Inflammatory macrophage (primary cell): ENCODE results near the gene CFAP74.

ENCODE experiments used
- DNase-seq, 2 donors: peaks; one replicate each; pipeline ENCODE4 v3.0.0-alpha.2; 2020 to 2022

The CFAP74 gene

GRCh38 chr1:1967879-1968278 is 35.7 kb downstream of the CFAP74 start:
- DNase-seq, result no peak

GRCh38 chr1:1967151-1967550 is 36.4 kb downstream of the CFAP74 start:
- no peak for DNase-seq

GRCh38 chr1:1966071-1966740 is 37.4 kb downstream of the CFAP74 start:
- peak; percentile 2 to 28 for DNase-seq

- no peak for DNase-seq
Measured at GRCh38 chr1:1965546-1965945, 38.0 kb downstream of the CFAP74 start.

GRCh38 chr1:1964811-1965210 is 38.8 kb downstream of the CFAP74 start:
- no peak for DNase-seq

- no peak for DNase-seq
Measured at GRCh38 chr1:1963570-1963969, 40.0 kb downstream of the CFAP74 start.

DNA sequence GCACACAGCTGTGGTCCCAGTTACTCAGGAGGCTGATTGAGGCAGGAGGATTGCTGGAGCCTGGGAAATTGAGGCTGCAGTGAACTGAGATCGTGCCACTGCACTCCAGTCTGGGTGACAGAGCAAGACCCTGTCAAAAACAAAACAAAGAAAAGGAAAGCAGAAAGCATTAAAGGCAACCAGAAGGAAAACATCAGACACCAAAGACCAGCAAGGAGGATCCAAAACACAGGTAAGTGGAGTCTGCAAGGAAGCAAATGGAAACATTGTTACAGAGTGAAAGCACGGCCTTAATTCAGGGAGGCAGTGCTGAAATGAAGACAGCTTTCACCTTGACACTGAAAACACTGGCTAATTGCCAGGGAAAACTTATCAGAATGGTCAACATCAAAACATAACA is 40.8 kb downstream of the CFAP74 start:
- DNase-seq, result no peak

GRCh38 chr1:1960480-1961196 is 42.9 kb downstream of the CFAP74 start:
- no peak for DNase-seq

GRCh38 chr1:1959840-1960479 is 43.6 kb downstream of the CFAP74 start:
- DNase-seq, result peak; percentile 66

DNA sequence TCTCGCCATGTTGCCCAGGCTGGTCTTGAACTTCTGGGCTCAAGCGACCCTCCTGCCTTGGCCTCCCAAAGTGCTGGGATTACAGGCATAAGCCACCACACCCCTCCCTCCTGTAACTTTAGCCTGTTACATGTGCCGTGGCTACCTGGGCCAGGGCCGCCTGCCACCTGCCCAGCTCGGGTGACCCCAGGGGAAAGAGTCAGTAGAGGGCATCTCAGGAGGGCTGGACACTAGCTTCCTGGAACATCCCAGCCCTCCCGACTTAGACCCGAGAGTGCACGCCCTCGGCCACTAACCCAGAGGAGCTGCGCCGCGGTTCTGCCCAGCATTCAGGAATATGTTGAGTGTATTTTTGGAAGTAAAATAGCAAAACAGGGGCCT is 44.1 kb downstream of the CFAP74 start:
- no peak for DNase-seq

DNA sequence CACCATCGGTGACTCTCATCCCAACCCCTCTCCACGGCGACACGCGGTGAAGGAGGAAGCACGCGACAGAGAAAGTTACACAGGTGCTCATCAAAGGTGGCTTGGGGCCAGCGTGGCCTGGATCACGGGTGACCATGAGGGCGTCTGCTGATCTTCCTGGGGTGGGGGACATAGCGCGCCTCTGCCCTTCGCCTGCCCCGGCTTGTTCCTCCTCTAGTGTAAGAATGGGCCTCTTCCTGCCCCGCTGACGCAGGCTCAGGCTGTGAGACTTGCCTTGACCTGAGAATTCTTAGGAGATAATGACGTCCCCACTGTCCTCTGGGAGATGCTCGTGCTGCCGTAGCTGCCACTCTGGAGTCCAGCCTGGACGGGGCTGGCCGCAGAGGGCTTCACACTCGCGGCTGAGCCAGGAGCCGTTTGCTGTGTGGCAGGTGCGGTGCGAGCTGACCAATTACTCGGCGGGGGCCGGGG is 45.5 kb downstream of the CFAP74 start:
- DNase-seq, result no peak

- DNase-seq, result no peak
Measured at GRCh38 chr1:1957533-1957961, 46.0 kb downstream of the CFAP74 start.

GRCh38 chr1:1956586-1957532 is 46.7 kb downstream of the CFAP74 start:
- DNase-seq, result no peak

- DNase-seq, result no peak
Measured at GRCh38 chr1:1956101-1956500, 47.5 kb downstream of the CFAP74 start.

- no peak for DNase-seq
Measured at GRCh38 chr1:1955621-1956094, 47.9 kb downstream of the CFAP74 start.

DNA sequence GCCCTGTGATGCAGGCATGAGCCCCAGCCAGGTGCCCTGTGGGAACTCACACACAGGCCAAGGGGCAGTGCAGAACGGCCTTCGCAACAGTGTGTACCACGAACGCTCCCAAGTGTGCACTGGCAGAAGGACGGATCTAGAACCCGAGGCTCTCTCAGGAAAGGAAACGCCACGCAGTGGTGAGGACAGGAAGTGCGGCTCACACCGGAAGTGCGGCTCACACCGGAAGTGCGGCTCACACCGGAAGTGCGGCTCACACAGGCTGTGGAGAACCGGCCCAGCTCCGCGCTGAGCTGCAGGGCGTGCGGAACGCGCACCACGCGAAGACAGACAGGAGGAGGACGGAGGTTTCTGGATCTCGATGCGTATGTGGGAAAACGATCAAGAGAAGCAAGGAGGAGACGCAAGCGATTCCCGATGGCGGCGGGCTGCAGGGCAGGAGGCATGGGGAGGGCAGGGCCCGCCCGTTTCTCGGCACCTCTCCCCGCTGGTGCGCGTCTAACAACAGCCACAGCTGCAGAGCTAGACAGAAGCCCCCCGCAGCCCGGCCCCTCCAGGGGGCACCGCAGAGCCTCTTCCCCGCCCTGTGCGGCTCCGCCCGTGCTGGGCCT is 48.6 kb downstream of the CFAP74 start:
- no peak for DNase-seq

- DNase-seq, result no peak
Measured at GRCh38 chr1:1954015-1954414, 49.6 kb downstream of the CFAP74 start.

DNA sequence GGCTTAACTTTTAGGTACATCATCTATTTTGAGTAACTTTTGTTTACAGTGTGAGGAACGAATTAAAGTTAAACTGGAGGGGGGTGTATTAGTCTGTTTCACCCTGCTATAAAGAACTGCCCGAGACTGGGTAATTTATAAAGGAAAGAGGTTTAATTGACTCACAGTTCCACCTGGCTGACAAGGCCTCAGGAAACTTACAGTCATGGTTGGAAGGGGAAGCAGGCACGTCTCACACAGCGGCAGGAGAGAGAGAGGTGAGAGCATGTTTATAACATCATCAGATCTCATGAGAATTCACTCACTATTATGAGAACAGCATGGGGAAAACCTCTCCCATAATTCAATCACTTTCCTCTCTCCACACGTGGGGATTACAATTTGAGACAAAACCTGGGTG is 52.6 kb downstream of the CFAP74 start:
- DNase-seq, result no peak

- DNase-seq, result no peak
Measured at GRCh38 chr1:1948783-1949182, 54.8 kb downstream of the CFAP74 start.

GRCh38 chr1:1947493-1947892 is 56.1 kb downstream of the CFAP74 start:
- DNase-seq, result no peak

- DNase-seq, result no peak
Measured at GRCh38 chr1:1946540-1946939, 57.0 kb downstream of the CFAP74 start.

DNA sequence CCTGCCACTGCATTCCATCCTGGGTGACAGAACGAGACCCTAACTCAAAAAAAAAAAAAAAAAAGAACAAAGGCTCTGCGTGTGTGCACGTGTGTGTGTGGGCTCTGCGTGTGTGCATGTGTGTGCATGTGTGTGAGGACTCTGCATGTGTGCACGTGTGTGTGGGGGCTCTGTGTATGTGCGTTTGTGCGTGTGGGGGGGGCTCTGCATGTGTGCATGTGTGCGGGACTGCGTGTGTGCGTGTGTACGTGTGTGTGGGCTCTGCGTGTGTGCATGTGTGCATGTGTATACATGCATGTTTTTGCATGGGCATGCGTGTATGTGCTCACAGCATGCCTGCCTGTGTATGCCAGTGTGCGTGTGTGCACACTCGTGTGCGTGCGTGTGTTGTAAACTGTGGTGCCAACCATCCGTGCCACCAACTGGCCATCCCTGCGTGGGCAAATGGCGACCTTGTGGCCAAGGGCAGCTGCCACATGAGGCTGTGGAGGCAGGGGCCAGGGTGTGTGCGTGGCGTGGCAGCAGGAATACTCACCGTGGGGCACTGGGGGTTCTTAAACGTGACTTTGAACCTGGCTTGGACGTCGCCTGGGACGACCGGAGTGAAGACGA is 57.7 kb downstream of the CFAP74 start:
- DNase-seq, result no peak
